ENCODE data around the gene MFSD1.

MFSD1 gene

DNA sequence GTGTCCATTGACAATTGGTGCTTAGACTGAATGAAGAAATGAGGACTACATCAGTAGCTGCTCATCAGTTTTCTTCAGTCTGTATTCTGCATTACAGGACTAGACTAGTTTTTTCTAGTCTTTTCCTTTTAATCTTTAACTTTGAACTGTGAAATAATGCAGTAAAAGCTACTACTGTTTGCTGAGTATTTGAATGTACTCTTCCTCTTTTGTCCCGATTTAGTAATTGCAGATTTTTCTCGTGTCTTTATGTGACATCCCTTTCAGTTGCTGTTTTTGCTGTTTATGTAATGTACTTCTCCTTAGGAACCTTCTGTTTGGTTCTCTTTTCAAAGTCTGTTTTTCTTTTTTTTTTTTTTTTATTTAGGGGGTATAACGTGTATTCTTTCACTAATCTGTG, 17.4 kb downstream of the MFSD1 start:
- no peak for DNase-seq (ENCODE audit: low read depth)

DNA sequence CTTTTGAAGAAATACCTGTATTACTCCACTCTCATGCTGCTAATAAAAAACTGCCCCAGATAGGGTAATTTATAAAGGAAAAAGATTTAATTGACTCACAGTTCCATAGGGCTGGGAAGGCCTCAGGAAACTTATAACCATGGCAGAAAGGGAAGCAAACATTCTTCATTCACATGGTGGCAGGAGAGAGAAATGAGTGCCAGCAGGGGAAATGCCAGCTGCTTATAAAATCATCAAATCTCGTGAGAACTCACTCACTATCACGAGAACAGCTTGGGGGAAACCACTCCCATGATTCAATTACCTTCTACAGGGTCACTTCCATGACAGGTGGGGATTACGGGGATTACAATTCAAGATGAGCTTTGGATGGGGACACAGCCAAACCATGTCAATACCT, 18.7 kb downstream of the MFSD1 start:
- DNase-seq (ENCODE audit: low read depth), result no peak

DNA sequence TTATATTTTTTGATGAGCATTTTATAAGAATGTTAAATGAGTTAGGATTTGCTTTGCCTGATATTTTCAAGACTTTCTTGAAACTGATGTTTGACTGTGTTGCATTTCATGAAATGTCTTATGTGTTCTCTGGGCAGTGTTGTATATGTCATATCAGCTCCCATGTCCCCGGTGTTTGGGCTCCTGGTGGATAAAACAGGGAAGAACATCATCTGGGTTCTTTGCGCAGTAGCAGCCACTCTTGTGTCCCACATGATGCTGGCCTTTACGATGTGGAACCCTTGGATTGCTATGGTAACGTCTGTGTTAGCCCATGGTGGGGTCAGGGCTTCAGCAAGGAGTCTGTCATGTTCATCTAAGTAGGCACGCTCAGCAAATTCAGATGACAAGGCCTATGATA, 20.0 kb downstream of the MFSD1 start:
- DNase-seq (ENCODE audit: low read depth), result no peak

DNA sequence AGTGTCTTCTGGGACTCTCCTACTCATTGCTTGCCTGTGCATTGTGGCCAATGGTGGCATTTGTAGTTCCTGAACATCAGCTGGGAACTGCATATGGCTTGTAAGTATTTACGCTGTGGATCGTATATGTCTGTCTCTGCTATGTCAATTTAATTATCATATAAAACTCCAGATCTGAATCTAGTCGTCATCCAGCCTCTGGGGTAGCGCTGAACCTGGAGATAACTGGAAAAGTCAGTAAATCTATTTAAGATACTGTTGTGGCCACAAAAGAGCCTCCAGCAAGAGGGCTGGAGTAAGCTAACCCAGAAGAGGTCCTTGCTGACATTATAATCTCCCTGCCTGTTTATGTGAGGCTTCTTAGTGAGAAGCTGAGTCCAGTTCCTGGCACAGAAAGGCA, 21.6 kb downstream of the MFSD1 start:
- no peak for DNase-seq (ENCODE audit: low read depth)

DNA sequence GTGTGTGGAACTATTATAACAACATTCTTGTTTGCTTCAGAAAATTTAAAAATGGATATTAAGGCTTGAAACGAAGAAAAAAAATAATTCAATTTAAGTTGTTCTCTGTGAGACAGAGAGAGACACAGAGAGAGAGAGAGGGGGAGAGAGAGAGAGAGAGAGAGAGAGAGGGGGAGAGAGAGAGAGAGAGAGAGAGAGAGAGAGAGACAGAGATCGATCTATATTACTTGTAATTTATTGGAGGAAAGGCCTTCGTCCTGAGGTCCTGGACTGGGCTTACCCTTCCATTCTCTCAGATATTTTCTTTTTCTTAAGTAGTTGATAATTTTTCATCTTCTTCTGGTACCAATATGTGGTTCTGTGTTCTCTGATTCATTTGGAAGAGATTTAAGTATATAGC, 25.9 kb downstream of the MFSD1 start:
- no peak for DNase-seq (ENCODE audit: low read depth)

DNA sequence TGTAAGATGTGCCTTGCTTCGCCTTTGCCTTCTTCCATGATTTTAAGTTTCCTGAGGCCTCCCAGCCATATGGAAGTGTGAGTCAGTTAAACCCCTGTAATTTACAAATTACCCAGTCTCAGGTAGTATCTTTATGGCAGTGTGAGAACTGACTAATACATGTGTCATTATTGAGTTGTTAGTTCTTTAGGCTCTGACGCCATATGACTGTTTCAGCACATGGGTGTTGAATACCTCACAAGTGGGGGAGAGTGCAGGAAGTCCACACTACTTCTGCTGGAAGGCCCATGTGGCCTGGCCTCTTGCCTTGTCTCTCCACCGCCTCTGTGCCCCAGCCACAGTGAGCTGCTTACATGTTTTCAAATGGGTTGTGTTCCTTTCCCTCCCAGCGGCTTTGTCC, 28.5 kb downstream of the MFSD1 start:
- DNase-seq (ENCODE audit: low read depth), result no peak

DNA sequence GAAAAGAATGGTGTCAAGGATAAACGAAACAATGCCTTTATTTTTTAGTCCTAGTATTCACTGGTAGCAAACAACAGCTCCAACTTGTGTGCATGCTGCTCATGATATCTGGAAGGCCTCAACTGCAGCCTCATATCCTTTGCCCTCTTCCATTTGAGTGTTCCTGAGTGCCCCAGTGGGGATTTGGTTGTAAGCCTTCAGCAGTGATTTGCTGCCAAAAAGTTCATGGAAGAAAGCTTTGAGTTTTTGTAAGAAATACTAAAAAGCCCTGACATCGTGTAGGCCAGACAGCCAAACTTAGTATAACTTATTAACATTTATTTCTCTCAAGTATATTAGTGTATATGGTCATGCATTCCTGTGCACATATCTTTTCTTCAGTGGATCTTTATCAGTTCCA, 30.0 kb downstream of the MFSD1 start:
- DNase-seq (ENCODE audit: low read depth), result no peak

DNA sequence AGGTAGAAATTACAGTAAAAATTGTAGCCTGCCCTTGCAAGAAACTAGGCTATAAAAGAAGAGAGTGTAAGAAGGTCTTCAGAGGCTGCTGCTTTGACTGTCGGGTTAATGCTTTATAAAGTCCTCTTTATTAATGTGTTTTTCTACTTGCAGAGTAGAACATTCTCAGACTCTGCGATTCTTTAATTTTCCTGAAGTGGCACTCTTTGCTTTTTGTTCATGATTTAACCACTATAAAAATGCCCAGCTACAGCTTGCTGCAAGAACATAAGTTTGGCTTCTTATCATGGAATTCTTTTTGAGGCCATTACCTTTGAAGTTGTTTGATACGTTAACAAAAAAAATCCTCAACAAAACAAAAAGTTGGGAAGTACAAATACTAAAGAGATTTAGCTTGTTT, 33.8 kb downstream of the MFSD1 start:
- no peak for DNase-seq (ENCODE audit: low read depth)

GRCh38 chr3:158836312-158836711, 34.5 kb downstream of the MFSD1 start:
- no peak for DNase-seq (ENCODE audit: low read depth)

GRCh38 chr3:158837240-158837639, 35.4 kb downstream of the MFSD1 start:
- no peak for DNase-seq (ENCODE audit: low read depth)

- no peak for DNase-seq (ENCODE audit: low read depth)
Measured at GRCh38 chr3:158839966-158840365, 38.1 kb downstream of the MFSD1 start.

DNA sequence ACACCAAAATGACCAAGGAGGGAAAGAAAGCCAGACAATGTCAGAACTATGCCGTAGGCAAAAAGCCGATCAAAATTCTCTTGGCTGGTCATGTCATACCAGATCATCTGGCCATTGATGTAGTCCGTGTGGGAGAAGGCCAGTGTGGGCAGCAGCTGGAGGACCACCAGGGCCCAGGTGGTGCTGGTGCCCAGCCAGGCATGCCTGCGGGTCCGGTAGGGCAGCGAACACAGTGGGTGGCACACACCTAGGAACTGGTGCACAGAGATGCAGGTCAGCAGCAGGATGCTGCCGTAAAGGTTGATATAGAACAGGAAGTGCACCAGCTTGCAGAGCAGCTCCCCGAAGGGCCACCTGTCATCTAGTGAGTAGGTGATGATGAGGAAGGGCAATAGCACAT, 39.5 kb downstream of the MFSD1 start:
- no peak for DNase-seq (ENCODE audit: low read depth)

GRCh38 chr3:158842976-158843375, 41.1 kb downstream of the MFSD1 start:
- no peak for DNase-seq (ENCODE audit: low read depth)

- DNase-seq (ENCODE audit: low read depth), result no peak
Measured at GRCh38 chr3:158845765-158846350, 44.0 kb downstream of the MFSD1 start.

GRCh38 chr3:158846803-158847451, 45.1 kb downstream of the MFSD1 start:
- DNase-seq (ENCODE audit: low read depth), result no peak

DNA sequence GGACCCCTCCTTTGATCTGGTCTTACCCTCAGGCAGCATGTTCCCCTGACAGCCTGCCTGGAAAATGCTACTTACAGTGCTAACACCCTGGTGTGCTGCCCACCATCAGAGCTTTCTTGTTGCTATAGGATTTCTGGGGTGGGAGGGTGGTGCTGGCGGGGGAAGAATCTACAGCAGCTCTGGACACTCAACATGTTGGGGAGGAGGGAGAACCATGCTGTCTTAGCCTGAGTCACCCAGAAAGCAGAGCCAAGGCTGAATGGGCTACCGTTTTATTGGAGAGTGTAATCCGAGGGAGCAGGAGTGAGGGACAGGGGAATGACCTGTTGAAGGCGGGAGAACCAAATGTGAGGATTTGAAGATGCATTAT, 45.6 kb downstream of the MFSD1 start:
- DNase-seq (ENCODE audit: low read depth), result no peak

DNA sequence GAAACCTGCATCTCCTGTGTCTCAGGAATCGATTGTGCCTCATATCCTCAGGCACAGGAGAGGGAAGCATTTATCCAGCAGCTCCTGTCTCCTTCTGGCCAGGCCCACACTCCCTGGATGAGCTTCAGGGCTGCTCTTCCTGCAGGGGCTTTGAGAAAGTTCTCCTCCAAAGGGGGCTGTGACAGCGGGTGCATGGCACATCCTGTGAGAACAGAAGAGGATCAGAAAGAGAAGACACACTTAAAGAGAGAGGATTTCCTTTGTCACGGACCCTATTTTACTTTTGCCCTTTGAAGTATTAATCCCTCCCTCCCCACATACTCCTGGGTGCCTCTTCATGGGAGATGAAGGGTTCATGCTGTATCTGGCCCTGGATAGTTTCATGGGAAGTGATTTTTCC, 46.0 kb downstream of the MFSD1 start:
- no peak for DNase-seq (ENCODE audit: low read depth)

GRCh38 chr3:158849757-158850156, 47.9 kb downstream of the MFSD1 start:
- no peak for DNase-seq (ENCODE audit: low read depth)

DNA sequence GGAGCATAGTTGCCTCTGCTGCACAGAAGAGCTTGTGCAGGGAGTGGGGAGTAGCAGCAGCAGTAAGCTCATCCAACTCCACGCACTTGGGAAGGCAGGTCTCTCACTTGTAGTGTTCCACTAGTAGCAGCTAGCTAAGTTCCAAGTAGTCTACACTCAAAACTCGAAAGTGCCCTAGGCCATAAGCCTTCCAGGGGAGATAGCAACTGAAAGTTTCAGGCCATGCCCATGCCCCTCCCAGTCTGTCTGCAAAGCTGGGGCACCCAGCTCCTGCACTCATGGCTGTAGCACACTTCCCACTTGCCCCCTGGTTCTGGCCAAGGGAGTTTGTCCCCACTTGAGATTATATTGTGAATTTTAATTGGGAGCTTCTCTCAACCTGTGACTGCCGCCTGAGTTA, 57.5 kb downstream of the MFSD1 start:
- no peak for DNase-seq (ENCODE audit: low read depth)

- DNase-seq (ENCODE audit: low read depth), result no peak
Measured at GRCh38 chr3:158863247-158863646, 61.4 kb downstream of the MFSD1 start.

DNA sequence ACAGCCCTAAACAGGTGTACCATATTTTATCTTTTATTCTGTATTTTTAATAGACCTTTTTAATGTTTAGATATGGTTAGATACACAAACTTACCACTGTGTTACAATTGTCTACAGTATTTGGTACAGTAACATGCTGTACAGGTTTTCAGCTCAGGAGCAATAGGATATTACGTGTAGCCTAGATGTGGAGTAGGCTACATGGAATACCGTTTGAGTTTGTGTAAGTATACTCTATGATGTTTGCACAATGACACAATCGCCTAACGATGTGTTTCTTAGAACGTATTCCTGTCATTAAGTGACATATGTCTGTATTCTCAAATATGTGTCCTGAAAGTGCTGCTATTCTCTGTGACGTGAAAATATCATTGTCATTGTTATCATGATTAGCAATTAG, 62.6 kb downstream of the MFSD1 start:
- DNase-seq (ENCODE audit: low read depth), result no peak

GRCh38 chr3:158875700-158876099, 73.8 kb downstream of the MFSD1 start:
- no peak for DNase-seq (ENCODE audit: low read depth)

Measured in stimulated activated CD8-positive, alpha-beta memory T cell treated with anti-CD3 and anti-CD28 coated beads, Interleukin-12 subunit alpha, Interleukin-12 subunit beta, amount 100 ng/mL, for 4 hours (primary cell).